Keratinocyte (primary cell): Measurements from ENCODE around the gene TNNT3. TPM values are rescaled to one million over a fixed set of nuclear protein-coding genes. Genes with fewer than 3 reads are reported as not detected.

Experiments used
- DNase-seq: peaks from one replicate; pipeline ENCODE4 v3.0.0-alpha.2; 2011; ENCODE audit warnings: low read depth, missing footprints, low spot score
- FAIRE-seq: peaks from 2 replicates; lab custom pipeline; 2011; peaks lifted over from hg19 to GRCh38; lab: Jason Lieb, UNC
- H2AFZ ChIP-seq: 2 replicates; pipeline ENCODE4 v1.6.0; 2012; ENCODE audit warnings: low read length, control low read depth, inconsistent platforms; ENCODE audit not compliant: control insufficient read depth
- H3K27ac ChIP-seq: 2 replicates; pipeline ENCODE4 v1.5.1; 2011; ENCODE audit warnings: low read length; ENCODE audit not compliant: control insufficient read depth, insufficient read depth
- H3K27me3 ChIP-seq: 3 replicates; pipeline ENCODE4 v1.6.0; 2011; ENCODE audit warnings: low read length; ENCODE audit not compliant: control insufficient read depth, insufficient read depth; ENCODE audit errors: extremely low read depth
- H3K36me3 ChIP-seq, 2 experiments: 2 replicates in 1 of 2; 3 replicates in 1 of 2; pipeline ENCODE4 v1.5.1; 2011; ENCODE audit warnings: low read length in 2 of 2, mild to moderate bottlenecking in 1 of 2; ENCODE audit not compliant: control insufficient read depth in 2 of 2, insufficient read depth in 2 of 2; ENCODE audit errors: extremely low read depth in 1 of 2
- H3K4me1 ChIP-seq: 3 replicates; pipeline ENCODE4 v1.5.1; 2011; ENCODE audit warnings: low read length; ENCODE audit not compliant: control insufficient read depth, insufficient read depth; ENCODE audit errors: extremely low read depth
- H3K4me2 ChIP-seq: 3 replicates; pipeline ENCODE4 v1.6.0; 2011; ENCODE audit warnings: low read depth, low read length; ENCODE audit not compliant: control insufficient read depth, insufficient read depth; ENCODE audit errors: extremely low read depth
- H3K4me3 ChIP-seq, 3 experiments: fragments of 200-600 bp in 1 of 3; sonication (generic) in 1 of 3; 2 replicates in 2 of 3; 3 replicates in 1 of 3; pipeline ENCODE4 v1.5.1; 2011 to 2016; ENCODE audit warnings: low read length in 3 of 3, mild to moderate bottlenecking in 3 of 3, control low read depth in 2 of 3, inconsistent platforms in 1 of 3, low read depth in 1 of 3, mixed read lengths in 1 of 3, mixed run types in 1 of 3, moderate library complexity in 1 of 3; ENCODE audit not compliant: control insufficient read depth in 2 of 3, insufficient read depth in 2 of 3; ENCODE audit errors: extremely low read depth in 1 of 3
- H3K79me2 ChIP-seq: 2 replicates; pipeline ENCODE4 v1.6.0; 2012; ENCODE audit warnings: low read length; ENCODE audit not compliant: control insufficient read depth, insufficient read depth
- H3K9ac ChIP-seq: 3 replicates; pipeline ENCODE4 v1.6.0; 2011; ENCODE audit warnings: low read length; ENCODE audit not compliant: control insufficient read depth, insufficient read depth; ENCODE audit errors: extremely low read depth
- H3K9me1 ChIP-seq: 3 replicates; pipeline ENCODE4 v1.6.0; 2011; ENCODE audit warnings: low read length; ENCODE audit not compliant: control insufficient read depth, insufficient read depth; ENCODE audit errors: extremely low read depth
- H3K9me3 ChIP-seq: 2 replicates; pipeline ENCODE4 v1.5.1; 2012; ENCODE audit warnings: low read depth, low read length; ENCODE audit not compliant: control insufficient read depth
- H4K20me1 ChIP-seq: 3 replicates; pipeline ENCODE4 v1.6.0; 2011; ENCODE audit warnings: low read length; ENCODE audit not compliant: control insufficient read depth, insufficient read depth; ENCODE audit errors: extremely low read depth
- CTCF ChIP-seq, 3 experiments: IDR thresholded peaks in 1 of 3; conservative IDR thresholded peaks in 1 of 3; optimal IDR thresholded peaks in 1 of 3; 2 replicates in 2 of 3; 3 replicates in 1 of 3; pipeline versions ENCODE3 to v1.5.1; 2011; ENCODE audit warnings: low read length in 3 of 3, mild to moderate bottlenecking in 3 of 3, moderate library complexity in 2 of 3, control low read depth in 1 of 3, inconsistent platforms in 1 of 3; ENCODE audit not compliant: insufficient read depth in 2 of 3; ENCODE audit errors: extremely low read depth in 1 of 3
- EZH2 ChIP-seq: IDR thresholded peaks from one replicate; pipeline ENCODE4 v1.6.1; 2012; ENCODE audit warnings: inconsistent platforms, mild to moderate bottlenecking, low read length, moderate library complexity
- dilution Hi-C: fragments of 300-500 bp; cut with MboI; formaldehyde crosslinking; loops from one replicate; pipeline ENCODE4 v1.7.0; 2020; ENCODE audit warnings: low sequenced_read_pairs; ENCODE audit not compliant: extremely low pct_ligation_motif_present
- polyA plus RNA-seq, 5 experiments: library from polyadenylated mRNA; depleted of rRNA in 3 of 5; stranded (reverse) in 3 of 5; stranded (forward) in 1 of 5; unstranded in 1 of 5; fragments of >200 nt; gene quantifications; 1 replicate in 1 of 5; 2 replicates in 3 of 5; 3 replicates in 1 of 5; pipeline versions ENCODE4 v1.2.1 to v1.2.3, GENCODE V29; 2011 to 2012; ENCODE audit warnings: missing spikeins in 2 of 5, low read depth in 1 of 5, low replicate concordance in 1 of 5

Gene TNNT3
- polyA plus RNA-seq, 1 donor (not counting 4 experiments of a cell fraction or from before 2014, with no cell fraction given) = 0.09 TPM

GRCh38 chr11:1909524-1909923 is 10.0 kb upstream of the TNNT3 start:
- Histone ChIP-seq H2AFZ (no peak overlapping the region), H3K4me2 (no peak overlapping the region), H3K36me3 (no peaks in the 10 kb centered on the region), H3K4me1 (no peaks in the 10 kb centered on the region), H3K9ac (no peak overlapping the region), H3K27me3 (peaks cover 6% of the 10 kb centered on the region), H4K20me1 (no peaks in the 10 kb centered on the region), H3K9me1 (no peaks in the 10 kb centered on the region), H3K4me3 (no peak overlapping the region), H3K79me2 (no peaks in the 10 kb centered on the region), H3K27ac (no peak overlapping the region), H3K9me3 (no peaks in the 10 kb centered on the region)
- FAIRE-seq (no peak), DNase-seq (no peak)
- dilution Hi-C loops = no loop called here
- TF ChIP-seq EZH2 = no peak
- no peak for TF ChIP-seq CTCF (optimal IDR thresholded peaks at IDR 0.05 in 1 of 3, IDR thresholded peaks at IDR 0.05 in 1 of 3, conservative IDR thresholded peaks at IDR 0.05 in 1 of 3; ENCODE audit: extremely low read depth in 1 of 3, insufficient read depth in 2 of 3, low read length in 3 of 3)

- dilution Hi-C loops = no loop called here
- no peaks in the 10 kb centered on the region for H3K9me3 ChIP-seq
- no peak overlapping the region for H3K9ac ChIP-seq
- H3K36me3 ChIP-seq = no peaks in the 10 kb centered on the region
- FAIRE-seq (no peak), DNase-seq (no peak)
- H3K27ac ChIP-seq = no peak overlapping the region
- no peaks in the 10 kb centered on the region for H3K4me1 ChIP-seq
- TF ChIP-seq CTCF (optimal IDR thresholded peaks at IDR 0.05 in 1 of 3, IDR thresholded peaks at IDR 0.05 in 1 of 3, conservative IDR thresholded peaks at IDR 0.05 in 1 of 3; ENCODE audit: extremely low read depth in 1 of 3, insufficient read depth in 2 of 3, low read length in 3 of 3) (no peak), EZH2 (no peak)
- no peak overlapping the region for H3K4me2 ChIP-seq
- no peaks in the 10 kb centered on the region for H4K20me1 ChIP-seq
- H3K79me2 ChIP-seq = no peaks in the 10 kb centered on the region
- H3K27me3 ChIP-seq = peaks cover 10% of the 10 kb centered on the region
- H2AFZ ChIP-seq = no peak overlapping the region
- H3K9me1 ChIP-seq = no peaks in the 10 kb centered on the region
- H3K4me3 ChIP-seq = no peak overlapping the region
Observed at GRCh38 chr11:1912289-1912878, 7.1 kb upstream of the TNNT3 start.
